CD4-positive, alpha-beta T cell treated with Interferon alpha-2 for 1 hour (primary cell): ENCODE results near the gene AGAP1.

Experiments used
- DNase-seq, 2 donors: peaks; one replicate each; pipeline ENCODE4 v3.0.0-alpha.2; 2020 to 2022

Gene AGAP1

DNA sequence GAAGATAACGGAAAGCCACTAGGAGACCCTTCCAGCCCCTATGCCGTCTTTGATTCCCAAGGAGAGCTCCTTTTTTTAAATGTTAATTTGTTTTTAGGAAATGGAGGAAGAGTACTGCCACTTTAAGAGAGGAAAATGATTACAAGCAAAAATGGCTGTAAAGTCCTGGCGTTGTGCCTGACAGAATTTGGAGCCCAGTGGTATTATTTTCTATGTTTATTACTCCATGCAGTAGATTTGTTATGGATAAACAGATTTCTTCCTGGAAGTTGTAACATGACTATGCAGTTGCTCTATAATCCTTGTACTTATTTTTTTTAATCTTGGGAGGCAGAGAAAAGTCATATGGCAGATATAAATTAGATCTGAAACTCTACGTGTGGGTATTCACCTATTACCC, 533.0 kb downstream of the AGAP1 start:
- DNase-seq = no peak

DNA sequence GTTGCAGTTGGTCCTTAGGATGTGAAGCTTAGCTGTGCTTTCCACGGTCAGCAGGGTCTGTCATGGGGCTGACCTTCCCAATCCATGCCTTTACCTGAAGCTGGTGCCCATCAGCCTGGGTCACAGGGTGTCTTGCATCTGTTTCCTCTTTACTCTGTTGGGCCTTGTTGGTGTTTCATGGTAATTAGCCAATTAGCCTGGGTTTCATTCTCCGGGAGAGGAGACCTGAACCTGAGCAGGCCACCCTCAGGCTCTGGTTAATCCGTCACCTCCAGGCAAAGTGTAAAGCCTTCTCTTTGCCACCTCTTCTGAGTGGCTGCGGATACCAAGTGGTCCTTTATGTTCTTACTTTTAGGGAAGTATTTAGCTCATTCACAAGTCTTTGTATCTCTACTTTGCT, 534.2 kb downstream of the AGAP1 start:
- no peak for DNase-seq

DNA sequence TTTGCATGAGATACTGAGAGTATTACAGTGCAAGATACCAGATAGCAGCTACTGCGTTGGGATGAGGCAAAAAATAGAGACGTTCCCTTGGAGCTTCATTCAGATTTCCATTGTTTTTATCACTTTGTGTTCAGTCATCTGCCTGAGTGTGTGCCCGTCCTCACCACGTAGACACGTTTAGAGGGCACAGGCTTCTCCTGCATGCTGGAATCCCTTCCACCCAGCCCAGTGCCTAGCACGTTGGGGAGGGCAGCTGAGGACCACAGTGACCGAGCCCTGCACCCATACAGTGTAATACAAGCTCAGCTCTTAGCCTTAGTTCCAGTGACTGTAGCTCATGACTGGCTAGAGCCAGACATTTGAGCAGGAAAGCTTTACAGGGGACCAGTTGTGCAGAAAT, 539.6 kb downstream of the AGAP1 start:
- no peak for DNase-seq

DNA sequence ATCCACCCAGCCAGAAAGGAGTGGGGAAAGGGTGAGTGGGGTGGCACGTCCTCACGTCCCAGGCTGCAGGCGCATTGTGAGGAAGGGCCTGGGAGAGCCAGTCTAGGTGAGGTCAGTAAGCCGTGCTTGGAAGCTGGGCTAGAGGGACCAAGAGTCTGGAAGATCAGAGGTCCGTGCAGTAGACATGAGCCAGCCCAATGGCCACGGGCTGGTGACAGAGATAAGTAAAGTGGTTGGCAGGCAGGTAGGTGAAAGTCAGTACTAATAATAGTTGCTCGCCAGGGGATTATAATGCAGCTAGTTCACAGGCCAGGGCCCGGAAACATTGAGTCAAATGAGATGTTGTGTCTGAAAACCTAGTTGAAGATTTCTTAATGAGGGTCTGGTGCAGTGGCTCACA, 541.1 kb downstream of the AGAP1 start:
- DNase-seq = no peak

DNA sequence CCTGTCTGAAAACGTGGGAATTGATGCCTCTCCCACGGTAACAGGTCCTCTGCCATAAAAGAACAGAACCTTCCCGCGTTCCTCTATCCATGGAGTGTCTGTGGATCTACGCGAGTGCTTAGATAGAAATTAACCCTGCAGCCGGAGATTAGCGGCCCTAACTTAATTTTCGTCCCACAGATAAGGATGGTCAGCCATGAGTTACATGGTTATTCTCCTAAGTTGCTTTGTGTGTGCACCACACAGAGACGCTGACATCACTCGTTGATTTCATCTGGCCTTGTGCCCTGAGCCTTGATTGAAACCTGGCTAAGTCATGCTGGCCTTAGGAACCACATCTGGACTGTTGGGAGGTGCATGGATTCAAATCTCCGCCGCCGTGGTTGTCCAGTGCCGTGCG, 542.2 kb downstream of the AGAP1 start:
- no peak for DNase-seq

DNA sequence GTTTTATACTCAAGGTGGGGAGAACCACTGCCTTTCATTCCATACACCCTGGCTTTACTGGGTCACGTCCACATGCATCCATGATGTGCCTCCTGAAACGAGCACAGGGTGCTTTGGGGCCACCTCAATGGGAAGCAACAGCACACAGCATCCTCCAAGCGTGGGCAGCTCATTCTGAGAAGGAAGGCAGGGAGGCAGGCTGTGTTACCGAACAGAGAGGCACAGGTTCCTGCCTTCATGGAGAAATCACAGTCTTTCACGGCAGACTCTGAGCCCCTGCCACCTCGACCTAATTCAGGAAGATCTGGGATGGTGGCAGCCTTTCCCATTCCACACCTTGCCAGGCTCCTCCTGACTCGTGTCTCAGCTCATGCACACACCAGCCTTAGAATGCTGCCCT, 544.3 kb downstream of the AGAP1 start:
- DNase-seq = no peak

DNA sequence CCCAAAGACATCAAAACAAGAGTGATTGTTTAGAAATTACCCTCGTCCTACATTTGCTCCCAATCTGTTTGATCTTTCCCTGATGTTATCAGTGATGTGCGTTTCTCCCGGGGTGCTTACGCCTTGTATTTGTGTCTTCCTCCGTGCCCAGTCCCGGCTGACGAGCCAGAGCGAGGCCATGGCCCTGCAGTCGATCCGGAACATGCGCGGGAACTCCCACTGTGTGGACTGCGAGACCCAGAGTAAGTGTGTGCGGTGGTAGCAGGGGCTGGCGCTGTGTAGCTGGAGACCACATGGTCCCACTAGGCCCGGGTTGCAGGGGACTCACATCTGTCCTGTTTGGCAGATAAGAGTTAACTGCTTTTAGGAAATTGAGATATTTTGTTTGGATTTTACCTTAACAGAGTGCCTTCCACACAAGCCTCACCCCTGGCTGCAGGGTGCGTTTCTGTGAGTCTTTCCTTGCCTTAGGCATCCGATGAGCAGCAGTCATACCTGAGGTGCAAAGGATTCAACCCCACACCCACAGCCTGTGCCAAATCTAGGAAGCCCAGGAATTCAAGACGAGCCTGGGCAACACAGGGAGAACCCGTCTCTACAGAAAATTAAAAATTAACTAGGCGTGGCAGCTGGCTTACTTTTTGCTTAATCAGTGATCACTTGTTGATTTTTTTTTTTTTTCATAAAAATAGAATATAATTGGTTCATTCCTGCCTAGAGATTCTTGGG, 546.9 kb downstream of the AGAP1 start:
- no peak for DNase-seq

DNA sequence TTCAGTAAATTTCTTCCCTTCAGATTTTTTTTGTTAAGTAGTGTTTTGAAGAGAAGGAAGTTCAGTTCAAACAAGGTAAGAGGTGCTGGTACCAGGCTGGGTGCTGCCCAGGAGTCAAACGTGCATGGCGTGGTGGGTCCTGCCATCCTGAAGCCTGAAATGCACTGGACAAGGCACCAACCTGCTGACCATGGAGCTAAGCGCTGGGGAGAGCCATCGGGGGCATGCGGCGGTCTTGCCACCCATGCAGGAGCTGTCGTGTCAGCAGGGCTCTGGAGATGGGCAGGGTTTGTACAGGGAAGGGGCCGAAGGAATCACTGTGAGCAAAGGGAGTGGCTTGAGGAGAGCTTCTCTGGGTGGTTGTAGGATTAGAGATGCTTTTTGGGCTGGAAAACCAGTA, 547.8 kb downstream of the AGAP1 start:
- no peak for DNase-seq

DNA sequence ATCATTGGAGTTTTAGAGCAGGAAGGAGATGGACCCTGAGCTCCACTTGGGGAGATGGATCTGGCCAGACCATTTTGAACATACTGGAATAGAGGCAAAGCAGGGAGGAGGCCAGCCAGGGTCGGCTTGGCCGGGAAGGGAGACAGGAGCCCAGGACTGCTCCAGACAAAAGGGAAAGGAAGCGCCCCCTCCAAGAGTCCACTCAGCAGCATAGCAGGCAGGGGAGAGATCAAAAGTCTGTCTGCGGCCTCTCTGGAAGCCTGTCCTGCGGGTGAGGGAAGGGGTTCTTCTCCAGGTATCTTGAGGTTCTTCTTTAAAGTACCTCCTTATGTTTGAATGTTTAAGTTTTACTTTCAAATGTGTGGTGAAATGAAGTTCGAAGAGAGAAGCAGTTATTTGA, 548.2 kb downstream of the AGAP1 start:
- no peak for DNase-seq

DNA sequence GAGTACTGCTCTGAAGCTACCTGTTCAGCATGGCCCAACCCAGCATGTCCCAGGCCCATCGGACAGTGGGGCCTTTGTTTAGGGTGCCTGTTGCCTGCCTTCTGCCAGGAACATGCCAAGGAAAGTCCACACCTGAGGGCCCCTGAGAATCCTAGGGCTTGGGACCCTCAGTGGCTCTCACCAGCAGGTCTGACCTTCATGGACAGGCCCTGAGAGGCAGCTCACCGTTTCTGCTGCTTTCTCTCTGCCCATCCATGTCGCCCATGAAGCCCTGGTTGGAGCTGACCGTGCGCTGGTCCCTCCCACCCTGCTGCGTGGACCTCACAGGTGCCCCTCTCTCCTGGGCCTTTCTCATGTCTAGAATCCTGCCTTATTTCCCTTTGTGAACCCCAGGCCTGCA, 550.3 kb downstream of the AGAP1 start:
- DNase-seq = no peak

DNA sequence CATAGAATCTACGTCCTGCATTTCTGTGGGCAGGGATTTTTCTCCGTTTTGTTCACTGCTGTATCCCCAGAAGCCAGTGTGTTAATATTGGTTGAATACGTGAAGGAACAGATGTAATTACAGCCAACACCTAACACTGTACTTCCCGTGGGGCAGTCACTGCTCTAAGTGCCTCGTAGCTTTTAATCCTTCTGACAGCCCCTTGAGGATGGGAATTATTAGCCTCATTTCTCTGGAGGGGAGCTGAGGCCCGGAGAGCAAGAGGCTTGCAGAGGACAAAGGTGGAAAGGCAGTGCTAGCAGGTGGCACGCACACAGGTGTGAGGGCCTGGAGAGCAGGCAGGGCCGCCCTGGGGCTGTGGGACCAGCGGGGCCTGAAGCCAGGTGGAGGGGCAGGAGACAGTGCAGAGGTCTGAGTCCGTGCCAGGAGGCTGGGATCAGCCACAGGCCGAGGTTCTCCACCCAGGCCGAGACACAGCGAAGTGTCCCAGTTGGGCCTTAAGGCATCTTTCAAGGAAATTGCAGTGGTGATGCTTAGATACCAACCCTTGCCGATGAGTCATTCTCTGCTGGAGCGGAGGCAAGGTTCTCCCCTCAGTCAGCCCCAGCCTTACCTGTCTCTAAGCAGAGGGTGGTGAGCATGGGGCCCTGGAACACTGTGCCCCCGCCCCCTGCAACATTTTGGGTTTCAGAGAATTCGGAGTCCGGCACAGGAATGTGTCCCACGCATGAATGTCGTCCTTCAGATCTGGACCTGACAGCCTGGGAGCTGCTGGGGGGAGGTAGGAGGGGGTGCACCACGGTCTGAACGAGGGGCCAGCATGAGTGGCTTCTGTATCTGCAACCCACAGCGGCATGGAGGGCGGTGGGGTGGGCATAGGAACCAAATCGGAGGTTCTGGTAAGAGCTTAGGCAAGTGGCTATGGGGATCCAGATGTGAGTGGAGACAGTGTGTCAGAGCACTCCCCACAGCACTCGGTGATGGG, 551.7 kb downstream of the AGAP1 start:
- no peak for DNase-seq

DNA sequence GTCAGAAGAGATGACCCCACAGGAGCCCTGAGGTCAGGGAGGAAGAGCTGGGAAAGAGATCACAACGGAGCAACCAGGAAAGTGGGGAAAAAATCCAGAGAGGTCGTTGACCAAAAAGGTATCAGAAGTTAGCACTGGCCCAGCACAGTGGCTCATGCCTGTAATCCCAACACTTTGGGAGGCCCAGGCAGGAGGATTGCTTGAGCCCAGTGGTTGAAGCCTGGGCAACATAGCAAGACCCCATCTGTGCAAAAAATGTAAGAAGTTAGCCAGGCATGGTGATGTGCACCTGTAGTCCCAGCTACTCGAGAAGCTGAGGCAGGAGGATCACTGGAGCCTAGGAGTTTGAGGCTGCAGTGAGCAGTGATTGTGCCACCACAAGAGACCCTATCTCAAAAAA, 552.9 kb downstream of the AGAP1 start:
- no peak for DNase-seq

DNA sequence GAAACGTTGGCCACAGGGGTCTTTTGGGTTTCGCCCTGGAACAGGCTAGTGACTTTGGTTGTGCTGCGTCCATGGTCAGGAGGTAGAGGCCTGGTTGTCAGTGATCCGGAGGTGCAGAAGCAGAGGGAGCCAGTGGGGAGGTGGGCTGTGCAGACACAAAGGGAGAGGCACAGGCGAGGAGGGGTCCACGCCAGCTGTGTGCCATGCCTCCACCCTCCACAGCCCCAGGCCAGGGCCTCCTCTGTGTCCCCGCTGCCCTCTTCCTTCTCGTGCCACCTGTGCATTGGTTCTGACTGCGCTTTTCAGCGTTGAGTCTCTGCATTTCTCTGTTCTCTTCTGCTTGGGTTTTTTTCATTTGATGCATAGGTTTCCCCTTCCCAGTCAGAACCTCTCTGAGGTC, 553.3 kb downstream of the AGAP1 start:
- no peak for DNase-seq

DNA sequence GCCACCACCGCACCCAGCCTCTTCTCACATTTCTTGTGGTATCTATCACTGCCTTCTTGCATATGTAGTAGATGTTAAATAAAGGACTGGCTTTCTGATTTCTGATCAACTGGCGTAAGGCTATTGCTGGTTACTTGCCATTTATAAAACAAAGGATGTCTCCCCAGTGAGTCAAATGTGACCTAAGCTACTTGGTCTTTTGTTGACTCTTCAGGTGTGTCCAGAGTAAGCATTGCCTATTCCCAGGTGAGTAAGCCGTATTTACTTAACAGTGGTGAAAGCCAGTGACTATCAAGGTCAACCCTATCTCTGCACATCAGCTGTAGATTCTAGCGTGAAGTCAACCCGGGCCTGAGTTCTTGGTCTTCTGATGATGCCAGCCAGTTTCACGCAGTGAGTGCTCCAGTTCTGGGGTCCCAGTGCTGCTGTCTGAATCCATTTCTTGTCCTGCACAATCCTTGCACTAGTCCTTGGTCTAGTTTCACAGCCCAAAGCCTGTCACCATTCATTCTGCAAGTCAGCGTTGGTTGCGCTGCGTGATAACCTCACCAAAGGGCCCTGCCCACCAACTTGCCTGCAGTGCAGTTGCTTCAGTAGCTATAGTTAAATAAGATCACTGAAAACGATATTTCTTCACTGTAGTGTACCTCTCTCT, 554.2 kb downstream of the AGAP1 start:
- no peak for DNase-seq

DNA sequence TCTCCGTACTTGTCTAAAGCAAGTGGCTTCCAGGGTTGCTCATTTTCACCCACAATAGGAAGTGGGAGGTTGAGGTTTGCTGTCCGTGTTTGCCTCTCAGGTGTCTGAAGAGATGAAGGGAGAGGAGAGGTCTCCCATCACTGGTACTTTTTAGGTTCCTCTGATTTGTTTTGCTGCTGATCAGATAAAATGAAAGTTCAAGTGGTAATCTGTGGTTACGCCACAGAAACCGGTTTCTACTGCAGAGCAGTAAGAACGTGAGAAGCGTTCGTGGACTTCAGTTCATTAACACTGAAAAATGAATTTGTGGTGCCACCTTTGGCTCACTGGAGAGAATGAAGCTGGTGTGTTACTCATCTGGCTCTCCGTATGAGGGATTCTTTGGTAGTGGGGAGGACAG, 556.1 kb downstream of the AGAP1 start:
- DNase-seq = no peak

DNA sequence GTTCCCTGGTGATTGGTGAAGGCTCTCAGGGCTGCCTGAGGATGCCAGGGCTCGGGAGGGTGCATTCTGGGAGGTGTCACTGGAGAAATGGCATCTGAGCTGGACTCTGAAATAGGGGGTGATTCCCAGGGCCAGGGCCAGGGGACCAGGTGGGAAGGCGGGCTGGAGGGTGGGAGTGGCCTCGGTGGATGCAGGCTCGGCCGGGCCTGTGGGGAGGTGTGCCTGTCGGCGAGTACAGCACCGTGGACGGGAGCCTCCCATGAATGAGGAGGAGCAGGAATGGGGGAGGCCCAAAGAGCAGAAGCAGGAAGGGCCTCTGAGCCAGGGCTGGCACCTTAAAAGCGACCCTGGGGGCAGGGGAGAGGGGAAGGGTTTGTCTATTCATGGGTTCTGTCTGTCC, 557.5 kb downstream of the AGAP1 start:
- DNase-seq = no peak

DNA sequence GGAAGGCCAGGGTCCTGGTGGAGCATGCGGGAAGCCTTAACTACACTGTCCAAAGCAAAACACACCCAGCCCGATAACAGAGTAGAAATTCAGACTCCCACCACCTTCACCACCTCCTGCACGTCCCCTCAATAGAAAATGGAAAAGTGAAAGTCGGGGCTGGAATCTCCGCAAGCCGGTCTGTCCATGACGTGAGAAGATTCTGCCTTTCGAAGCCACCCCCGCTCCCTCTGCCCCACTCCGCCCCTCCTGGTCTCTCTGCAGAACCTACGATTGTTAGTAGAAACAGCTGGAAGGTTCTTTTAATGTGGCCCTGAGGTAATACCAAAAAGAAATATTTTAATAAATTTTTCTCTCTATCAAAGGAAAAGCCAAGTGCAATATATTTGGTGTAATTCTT, 558.0 kb downstream of the AGAP1 start:
- DNase-seq = no peak

DNA sequence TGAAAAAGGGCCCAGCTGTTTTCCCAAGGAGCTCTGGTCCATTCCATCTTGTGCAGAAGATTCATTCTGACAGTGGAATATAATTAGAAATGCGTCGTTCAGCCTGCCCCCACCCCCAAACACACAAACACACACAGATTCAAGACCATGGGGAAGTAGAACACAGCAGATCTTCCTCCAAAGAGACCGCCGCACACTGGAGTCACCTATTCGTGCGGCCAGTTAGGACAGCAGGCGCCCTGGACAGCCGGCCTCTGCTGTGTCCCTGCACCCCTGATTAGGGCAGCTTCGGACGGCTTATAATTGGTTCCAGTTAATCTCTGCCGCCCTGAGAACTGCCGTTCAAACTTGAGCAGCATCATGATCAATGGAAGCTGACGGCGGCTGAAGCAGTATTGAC, 558.4 kb downstream of the AGAP1 start:
- DNase-seq = no peak

DNA sequence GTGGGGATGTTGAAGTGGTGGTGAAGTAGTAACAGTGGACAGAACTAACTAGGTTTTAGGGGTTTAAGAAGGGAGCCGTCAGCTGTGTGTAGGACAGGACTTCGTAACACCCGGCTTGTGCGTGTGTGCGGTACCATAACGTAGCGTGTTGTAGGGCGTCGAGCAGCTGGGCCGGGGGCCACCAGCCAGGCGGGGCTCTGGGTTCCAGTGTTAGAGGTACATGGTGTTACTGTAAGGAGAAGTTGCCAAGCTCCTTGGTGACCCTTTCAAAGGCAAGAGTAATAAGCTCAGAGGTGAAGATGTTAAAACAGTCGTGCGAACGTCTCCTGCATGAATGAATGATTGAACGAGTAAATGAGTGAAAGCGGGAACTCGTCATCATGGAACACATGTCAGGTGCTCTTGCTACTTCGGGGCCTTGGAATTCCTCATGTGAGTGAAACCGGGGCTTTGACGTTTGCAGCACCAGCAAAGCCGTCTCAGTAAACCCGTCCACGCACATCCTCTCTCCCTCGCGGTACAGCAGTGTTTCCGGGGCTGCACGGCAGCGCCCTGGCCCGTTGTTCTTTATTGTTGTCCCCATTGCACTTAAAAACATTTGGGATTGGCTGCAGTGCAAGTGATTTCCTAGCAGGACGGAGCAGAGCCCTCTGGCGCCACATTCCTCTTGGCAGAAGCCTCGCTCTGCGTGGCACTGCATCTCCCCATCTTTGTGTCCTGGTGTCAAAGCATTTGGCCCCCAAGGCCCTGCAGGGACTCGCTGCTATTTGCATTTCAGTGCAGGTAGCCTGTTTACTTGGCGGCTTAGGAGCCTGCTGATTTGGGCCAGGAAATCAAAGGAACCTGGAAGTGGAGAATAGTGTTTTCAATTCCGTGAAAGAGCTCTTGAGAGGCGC, 559.3 kb downstream of the AGAP1 start:
- no peak for DNase-seq

DNA sequence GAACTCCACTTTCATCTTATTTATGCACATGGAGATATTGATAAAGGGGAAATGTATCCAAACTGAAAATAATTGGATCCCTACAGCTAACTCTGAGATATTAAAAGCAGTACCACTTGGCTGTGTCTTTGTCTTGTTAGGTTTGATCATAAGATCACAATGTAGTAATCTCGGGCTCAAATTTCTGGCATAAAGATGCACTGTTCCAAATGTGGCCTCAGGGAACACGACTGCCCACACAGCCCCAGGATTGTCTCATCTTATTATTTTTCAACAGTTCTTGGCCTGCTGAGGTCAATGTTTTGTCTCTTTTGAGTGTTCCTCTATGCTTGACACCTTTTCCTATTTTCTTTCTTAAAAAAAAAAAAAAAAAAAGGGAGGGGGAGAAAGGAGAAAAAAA, 560.3 kb downstream of the AGAP1 start:
- no peak for DNase-seq

DNA sequence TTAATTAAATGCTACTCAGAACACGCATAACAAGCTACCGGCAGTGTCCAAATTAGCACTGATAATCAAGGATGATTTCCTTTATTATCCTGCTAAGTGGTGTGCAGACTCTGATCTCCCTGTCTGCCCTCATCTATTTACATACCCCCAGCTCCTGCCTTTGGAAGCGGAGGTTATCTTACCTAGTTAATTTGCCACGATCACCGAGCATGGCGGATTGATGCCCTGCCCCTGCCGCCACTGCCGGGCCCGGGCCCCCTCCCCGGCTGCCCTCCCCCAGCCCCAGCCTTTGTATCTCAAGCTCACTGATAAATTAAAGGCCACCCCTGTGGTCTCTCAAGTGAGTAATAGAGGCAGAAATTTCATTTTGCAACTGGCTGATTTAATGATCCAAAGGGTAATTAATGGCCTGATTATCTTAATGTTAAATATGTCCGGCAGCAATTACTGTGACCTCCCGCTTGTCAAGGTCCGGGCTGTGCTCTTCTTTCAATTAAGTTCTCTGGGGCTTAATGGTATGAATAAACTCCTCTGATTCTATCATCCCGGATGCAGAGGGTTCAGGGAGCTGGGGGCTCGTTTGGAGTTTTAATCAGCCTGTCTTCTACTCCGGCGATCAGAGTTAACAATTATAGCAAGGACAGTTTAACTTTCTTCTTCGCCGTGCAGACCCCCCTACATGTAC, 560.9 kb downstream of the AGAP1 start:
- no peak for DNase-seq

DNA sequence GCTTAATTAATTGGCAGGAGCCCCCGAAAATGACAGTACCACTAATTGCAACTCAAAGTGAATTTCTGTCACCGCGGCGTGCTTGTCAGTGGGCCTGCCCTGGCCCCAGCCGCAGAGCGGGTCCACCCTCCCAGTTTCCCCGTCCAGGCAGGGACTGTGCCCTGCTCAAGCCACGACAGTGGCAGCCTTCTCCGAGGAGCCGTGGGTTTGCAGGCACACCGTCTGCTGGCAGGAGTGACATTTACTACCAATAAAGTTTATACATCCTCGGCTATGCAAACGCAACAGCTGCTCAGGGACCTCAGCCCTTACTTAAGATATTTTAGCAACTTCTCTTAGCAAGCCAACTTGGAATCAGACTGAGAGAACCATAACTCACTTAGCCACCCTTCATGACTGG, 561.6 kb downstream of the AGAP1 start:
- no peak for DNase-seq
